ENCODE measurements around the gene TNFRSF13B.

DNA sequence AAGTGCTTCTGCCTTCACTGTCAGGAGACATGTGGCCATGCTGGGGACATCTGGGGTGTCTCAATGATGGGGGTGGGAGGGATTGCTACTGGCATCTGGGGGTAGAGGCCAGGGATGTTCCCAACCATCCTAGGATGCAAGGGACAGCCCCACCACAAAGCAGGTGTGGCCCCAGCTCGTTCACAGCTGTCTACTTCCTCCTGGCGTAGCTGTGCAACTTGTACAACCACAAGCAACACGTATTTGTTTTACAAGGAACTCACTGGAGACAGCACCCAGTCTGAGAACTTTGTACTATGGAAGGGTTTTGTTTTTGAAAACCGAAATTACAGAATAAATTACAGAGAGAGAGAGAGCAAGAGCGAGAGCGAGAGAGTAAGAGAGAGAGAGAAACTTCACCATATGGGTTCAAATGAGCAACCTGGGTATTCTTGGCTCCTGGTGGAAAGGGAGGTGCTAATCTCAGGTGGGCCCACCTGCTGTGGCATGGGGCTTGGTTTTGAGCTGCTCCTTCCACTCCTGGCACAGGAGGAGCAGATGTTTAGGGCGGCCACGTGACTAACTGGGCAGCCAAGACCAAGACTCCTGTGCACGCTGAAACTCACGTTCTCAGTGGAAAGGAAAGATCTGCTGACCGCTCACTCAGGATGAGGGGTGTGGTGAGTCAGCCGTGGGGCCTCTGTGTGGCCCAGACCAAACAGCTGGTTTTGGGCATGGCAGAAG lies 17.5 kb upstream of the TNFRSF13B start:
- TF ChIP-seq, protein P1, sequence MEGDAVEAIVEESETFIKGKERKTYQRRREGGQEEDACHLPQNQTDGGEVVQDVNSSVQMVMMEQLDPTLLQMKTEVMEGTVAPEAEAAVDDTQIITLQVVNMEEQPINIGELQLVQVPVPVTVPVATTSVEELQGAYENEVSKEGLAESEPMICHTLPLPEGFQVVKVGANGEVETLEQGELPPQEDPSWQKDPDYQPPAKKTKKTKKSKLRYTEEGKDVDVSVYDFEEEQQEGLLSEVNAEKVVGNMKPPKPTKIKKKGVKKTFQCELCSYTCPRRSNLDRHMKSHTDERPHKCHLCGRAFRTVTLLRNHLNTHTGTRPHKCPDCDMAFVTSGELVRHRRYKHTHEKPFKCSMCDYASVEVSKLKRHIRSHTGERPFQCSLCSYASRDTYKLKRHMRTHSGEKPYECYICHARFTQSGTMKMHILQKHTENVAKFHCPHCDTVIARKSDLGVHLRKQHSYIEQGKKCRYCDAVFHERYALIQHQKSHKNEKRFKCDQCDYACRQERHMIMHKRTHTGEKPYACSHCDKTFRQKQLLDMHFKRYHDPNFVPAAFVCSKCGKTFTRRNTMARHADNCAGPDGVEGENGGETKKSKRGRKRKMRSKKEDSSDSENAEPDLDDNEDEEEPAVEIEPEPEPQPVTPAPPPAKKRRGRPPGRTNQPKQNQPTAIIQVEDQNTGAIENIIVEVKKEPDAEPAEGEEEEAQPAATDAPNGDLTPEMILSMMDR (IDR thresholded peaks at IDR 0.05), result no peak
- no peak for TF ChIP-seq POLR2A (IDR thresholded peaks at IDR 0.05)
